Effector memory CD4-positive, alpha-beta T cell (primary cell): ENCODE data around the gene FOXD2.

Experiments
- DNase-seq, 3 donors: peaks; one replicate each; pipeline ENCODE4 v3.0.0-alpha.2; 2020
- H3K27ac ChIP-seq: 2 replicates; pipeline ENCODE4 v1.7.0; 2013; ENCODE audit warnings: mild to moderate bottlenecking, low read length, moderate library complexity; ENCODE audit not compliant: insufficient read depth, poor library complexity, severe bottlenecking
- H3K27me3 ChIP-seq: replicated peaks from 2 replicates; pipeline ENCODE4 v1.7.0; 2013; ENCODE audit warnings: mild to moderate bottlenecking, low read length; ENCODE audit not compliant: insufficient read depth, control insufficient read depth, poor library complexity, severe bottlenecking
- H3K36me3 ChIP-seq: 2 replicates; pipeline ENCODE4 v1.7.0; 2013; ENCODE audit warnings: mild to moderate bottlenecking, low read length, moderate library complexity; ENCODE audit not compliant: control insufficient read depth, insufficient read depth
- H3K4me1 ChIP-seq: 2 replicates; pipeline ENCODE4 v1.7.0; 2013; ENCODE audit warnings: low read length, mild to moderate bottlenecking; ENCODE audit not compliant: control insufficient read depth, insufficient read depth, poor library complexity, severe bottlenecking
- H3K4me3 ChIP-seq: 2 replicates; pipeline ENCODE4 v1.7.0; 2013; ENCODE audit warnings: low read length, low read depth, mild to moderate bottlenecking; ENCODE audit not compliant: insufficient read depth, poor library complexity, severe bottlenecking
- H3K9me3 ChIP-seq: 2 replicates; pipeline ENCODE4 v1.7.0; 2013; ENCODE audit warnings: mild to moderate bottlenecking, low read length, moderate library complexity; ENCODE audit not compliant: control insufficient read depth
- total RNA-seq, 3 donors: gene quantifications; one replicate each; lab custom pipeline; 2026; lab: John Stamatoyannopoulos, UW

Gene FOXD2
- 1.6 to 2.3 (median 1.9) reads per million in 3 donors for total RNA-seq

GRCh38 chr1:47437447-47438164 is at the start of gene FOXD2:
FOXD2 (plus strand) TSS chr1:47438044; CDS start chr1:47438136, 92 bp downstream.
- H3K4me3 ChIP-seq: peak within 1 kb of the TSS; percentile 58
- peaks cover 27% of the 10 kb centered on the region for H3K27me3 ChIP-seq
- H3K27ac ChIP-seq: peak within 1 kb of the TSS; percentile 55
- peaks cover 21% of the 10 kb centered on the region for H3K4me1 ChIP-seq
- H3K9me3 ChIP-seq: no peaks in the 10 kb centered on the region
- H3K36me3 ChIP-seq: no peaks in the 10 kb centered on the region
- DNase-seq: peak; percentile 86 to 91 (median 87)

- H3K4me3 ChIP-seq: no peak overlapping the region
- H3K9me3 ChIP-seq: no peaks in the 10 kb centered on the region
- H3K4me1 ChIP-seq: no peaks in the 10 kb centered on the region
- no peaks in the 10 kb centered on the region for H3K27me3 ChIP-seq
- no peak overlapping the region for H3K27ac ChIP-seq
- peak in 1 of 3 donors; percentile 3 for DNase-seq
- no peaks in the 10 kb centered on the region for H3K36me3 ChIP-seq
Observed at GRCh38 chr1:47388891-47389238, 49.0 kb upstream of the FOXD2 start.

- no peak overlapping the region for H3K4me3 ChIP-seq
- H3K36me3 ChIP-seq: no peaks in the 10 kb centered on the region
- H3K4me1 ChIP-seq: no peaks in the 10 kb centered on the region
- DNase-seq: no peak
- H3K27ac ChIP-seq: no peak overlapping the region
- no peaks in the 10 kb centered on the region for H3K27me3 ChIP-seq
- H3K9me3 ChIP-seq: no peaks in the 10 kb centered on the region
Observed at GRCh38 chr1:47389731-47390130, 48.1 kb upstream of the FOXD2 start.

GRCh38 chr1:47390843-47391242 is 47.0 kb upstream of the FOXD2 start:
- Histone ChIP-seq H3K27me3 (no peaks in the 10 kb centered on the region), H3K36me3 (no peaks in the 10 kb centered on the region), H3K9me3 (no peaks in the 10 kb centered on the region), H3K4me1 (no peaks in the 10 kb centered on the region), H3K4me3 (no peak overlapping the region), H3K27ac (no peak overlapping the region)
- no peak for DNase-seq

- H3K36me3 ChIP-seq: no peaks in the 10 kb centered on the region
- no peak overlapping the region for H3K27ac ChIP-seq
- no peaks in the 10 kb centered on the region for H3K9me3 ChIP-seq
- no peaks in the 10 kb centered on the region for H3K27me3 ChIP-seq
- no peak for DNase-seq
- no peaks in the 10 kb centered on the region for H3K4me1 ChIP-seq
- no peak overlapping the region for H3K4me3 ChIP-seq
Observed at GRCh38 chr1:47393141-47393540, 44.7 kb upstream of the FOXD2 start.

GRCh38 chr1:47395433-47395832 is 42.4 kb upstream of the FOXD2 start:
- no peak overlapping the region for H3K4me3 ChIP-seq
- no peak overlapping the region for H3K27ac ChIP-seq
- no peaks in the 10 kb centered on the region for H3K27me3 ChIP-seq
- no peaks in the 10 kb centered on the region for H3K9me3 ChIP-seq
- DNase-seq: no peak
- no peaks in the 10 kb centered on the region for H3K4me1 ChIP-seq
- H3K36me3 ChIP-seq: no peaks in the 10 kb centered on the region

- no peaks in the 10 kb centered on the region for H3K4me1 ChIP-seq
- H3K9me3 ChIP-seq: no peaks in the 10 kb centered on the region
- no peaks in the 10 kb centered on the region for H3K27me3 ChIP-seq
- no peak for DNase-seq
- no peaks in the 10 kb centered on the region for H3K36me3 ChIP-seq
- no peak overlapping the region for H3K4me3 ChIP-seq
- H3K27ac ChIP-seq: no peak overlapping the region
Observed at GRCh38 chr1:47396671-47397196, 41.1 kb upstream of the FOXD2 start.

- Histone ChIP-seq H3K27me3 (no peaks in the 10 kb centered on the region), H3K27ac (no peak overlapping the region), H3K4me1 (no peaks in the 10 kb centered on the region), H3K36me3 (no peaks in the 10 kb centered on the region), H3K9me3 (no peaks in the 10 kb centered on the region), H3K4me3 (no peak overlapping the region)
- no peak for DNase-seq
Observed at GRCh38 chr1:47399138-47399845, 38.6 kb upstream of the FOXD2 start.

GRCh38 chr1:47399846-47400155 is 38.0 kb upstream of the FOXD2 start:
- no peak overlapping the region for H3K27ac ChIP-seq
- H3K27me3 ChIP-seq: no peaks in the 10 kb centered on the region
- no peaks in the 10 kb centered on the region for H3K9me3 ChIP-seq
- no peak overlapping the region for H3K4me3 ChIP-seq
- no peaks in the 10 kb centered on the region for H3K4me1 ChIP-seq
- DNase-seq: no peak
- H3K36me3 ChIP-seq: no peaks in the 10 kb centered on the region

GRCh38 chr1:47401761-47402160 is 36.1 kb upstream of the FOXD2 start:
- Histone ChIP-seq H3K4me3 (no peak overlapping the region), H3K27ac (no peak overlapping the region), H3K4me1 (no peaks in the 10 kb centered on the region), H3K9me3 (no peaks in the 10 kb centered on the region), H3K36me3 (no peaks in the 10 kb centered on the region), H3K27me3 (no peaks in the 10 kb centered on the region)
- no peak for DNase-seq
